Right lobe of liver (tissue), 6 donors: Measurements from ENCODE around the gene PLIN4. TPM values are rescaled to one million over a fixed set of nuclear protein-coding genes. Genes with fewer than 3 reads are reported as not detected.
"Not testable (repeated sequence)": the region's sequence is repeated elsewhere in the genome, so short reads cannot be mapped to it uniquely, and the experiment has no call there.

ENCODE experiments used
- ATAC-seq, 4 donors: fragments of 200-7000 bp; cut with Tn5 transposase; one replicate each; pipeline ENCODE4 v1.9.1; 2020; ENCODE audit warnings: mild to moderate bottlenecking in 4 of 4, moderate library complexity in 4 of 4
- DNase-seq, 3 donors: peaks; one replicate each; pipeline ENCODE4 v3.0.0-alpha.2; 2020
- H3K27ac ChIP-seq, 3 donors: fragments of 200-600 bp; one replicate each; pipeline ENCODE4 v1.8.0; 2022
- H3K27me3 ChIP-seq, 2 donors: fragments of 200-600 bp; one replicate each; pipeline ENCODE4 v1.8.0; 2022
- H3K36me3 ChIP-seq, 4 donors: fragments of 200-600 bp; sonication (generic) in 1 of 4; one replicate each; pipeline versions ENCODE4 v1.5.1 to v1.8.0; 2017 to 2022; ENCODE audit warnings: control low read depth in 1 of 4
- H3K4me1 ChIP-seq, 4 donors: fragments of 200-600 bp; sonication (generic) in 1 of 4; one replicate each; pipeline versions ENCODE4 v1.5.1 to v1.8.0; 2017 to 2022; ENCODE audit warnings: control low read depth in 1 of 4
- H3K4me3 ChIP-seq, 3 donors: fragments of 200-600 bp; one replicate each; pipeline ENCODE4 v1.8.0; 2022
- H3K9me3 ChIP-seq, 4 donors: fragments of 200-600 bp; sonication (generic) in 1 of 4; one replicate each; pipeline versions ENCODE4 v1.5.1 to v1.8.0; 2017 to 2022; ENCODE audit warnings: control low read depth in 1 of 4
- POLR2A ChIP-seq: fragments of 450-650 bp; IDR thresholded peaks from one replicate; pipeline ENCODE4 v1.6.1; 2017; ENCODE audit warnings: antibody characterized with exemption, mild to moderate bottlenecking
- WGBS: methylation state at CpG from one replicate; pipeline ENCODE4 v1.1.6; 2018; ENCODE audit warnings: low coverage, low lambda C conversion rate; ENCODE audit not compliant: insufficient coverage; ENCODE audit errors: missing lambda C conversion rate; 5-methylcytosine and 5-hydroxymethylcytosine counted together
- intact Hi-C, 2 donors: fragments of 100-400 bp; cut with DNase I; formaldehyde crosslinking; loops; one replicate each; pipeline versions ENCODE4 v1.11.2 to v1.14.1; 2022
- total RNA-seq, 6 experiments: library from RNA; depleted of rRNA in 2 of 6; stranded (reverse); fragments of >200 nt in 2 of 6; fragmentation: NEBNext Ultra II Directional in 3 of 6; extraction: Animal tissue kit (Norgen Biotek cat#: 25700) in 3 of 6; gene quantifications; one replicate each; pipeline versions ENCODE4 v1.1.0 to v1.2.4, GENCODE V29; 2016 to 2023
- TF ChIP-seq, protein P1 (sequence below), 4 donors: fragments of 200-600 bp in 3 of 4; fragments of 450-650 bp in 1 of 4; IDR thresholded peaks; one replicate each; pipeline versions ENCODE4 v1.5.1 to v1.8.0; 2016 to 2022; ENCODE audit warnings: antibody characterized with exemption in 4 of 4, mild to moderate bottlenecking in 2 of 4
- donor health status: DM: no; HTN: yes; CAD: no.
- donor health status: DM: no; HTN: no; CAD: no.
- donor health status: DM: no; HTN: no; CAD: no.
- donor health status: DM: no; HTN: yes; CAD: no.
- donor health status: DM: no; HTN: yes; CAD: no.

The PLIN4 gene
- total RNA-seq, 6 experiments from 2014 or later, result 28.4 to 51.2 (median 39.3) TPM

DNA sequence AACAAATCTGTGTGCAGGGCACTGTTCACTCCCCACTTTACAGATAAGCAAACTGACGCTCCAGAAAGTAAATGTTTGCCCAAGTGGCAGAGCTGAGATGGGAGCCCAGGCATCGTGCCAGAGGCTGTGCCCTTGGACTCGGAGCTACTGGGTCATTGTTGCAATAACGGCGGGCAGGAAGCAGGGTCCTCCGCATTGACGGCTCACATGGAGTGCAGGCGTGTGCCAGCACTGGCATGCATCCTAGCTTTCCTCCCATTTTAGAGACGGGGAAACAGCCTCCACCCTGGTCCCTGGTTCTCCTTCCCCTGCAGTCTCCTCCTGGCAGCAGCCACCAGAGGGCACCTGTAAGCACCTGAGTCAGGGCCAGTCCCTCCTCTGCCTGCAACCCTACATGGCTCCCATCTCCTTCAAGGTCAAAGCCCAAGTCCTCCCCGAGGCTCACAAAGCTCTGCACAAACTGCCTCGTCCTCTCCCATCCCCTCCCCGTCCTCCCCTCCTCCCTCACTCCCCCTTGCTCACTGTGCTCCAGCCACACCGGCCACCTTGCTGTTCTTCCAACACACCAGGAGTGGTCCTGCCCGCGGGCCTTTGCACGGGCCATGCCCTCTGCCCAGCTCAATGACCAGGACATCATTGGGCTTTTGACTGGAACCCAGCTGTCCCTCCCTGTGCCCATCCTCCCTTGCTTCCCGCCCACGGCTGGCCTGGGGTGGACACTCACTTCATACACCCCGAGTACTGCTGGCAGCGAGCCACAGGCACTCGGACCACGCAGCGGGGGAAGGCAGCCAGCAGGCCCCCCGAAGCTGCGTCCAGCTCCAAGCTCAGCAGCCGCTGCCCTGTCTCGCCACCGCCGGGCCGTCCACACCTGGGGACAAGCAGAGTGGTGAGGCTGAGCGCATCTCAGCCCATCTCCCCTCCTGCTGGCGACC is 29.3 kb upstream of the PLIN4 start:
- peak; percentile 80 to 90 (median 87) for ATAC-seq
- Histone ChIP-seq H3K4me3 (peak overlapping the region in 1 of 3 donors; percentile 12), H3K9me3 (no peaks in the 10 kb centered on the region), H3K27ac (peak overlapping the region in 1 of 3 donors; percentile 63), H3K36me3 (no peaks in the 10 kb centered on the region), H3K27me3 (no peaks in the 10 kb centered on the region), H3K4me1 (peaks cover 0 to 21% (median 6%) of the 10 kb centered on the region in 4 donors)
- intact Hi-C loops, result no loop called here
- peak; percentile 89 to 93 (median 92) for DNase-seq
- TF ChIP-seq POLR2A, result no peak
- TF ChIP-seq, protein P1, sequence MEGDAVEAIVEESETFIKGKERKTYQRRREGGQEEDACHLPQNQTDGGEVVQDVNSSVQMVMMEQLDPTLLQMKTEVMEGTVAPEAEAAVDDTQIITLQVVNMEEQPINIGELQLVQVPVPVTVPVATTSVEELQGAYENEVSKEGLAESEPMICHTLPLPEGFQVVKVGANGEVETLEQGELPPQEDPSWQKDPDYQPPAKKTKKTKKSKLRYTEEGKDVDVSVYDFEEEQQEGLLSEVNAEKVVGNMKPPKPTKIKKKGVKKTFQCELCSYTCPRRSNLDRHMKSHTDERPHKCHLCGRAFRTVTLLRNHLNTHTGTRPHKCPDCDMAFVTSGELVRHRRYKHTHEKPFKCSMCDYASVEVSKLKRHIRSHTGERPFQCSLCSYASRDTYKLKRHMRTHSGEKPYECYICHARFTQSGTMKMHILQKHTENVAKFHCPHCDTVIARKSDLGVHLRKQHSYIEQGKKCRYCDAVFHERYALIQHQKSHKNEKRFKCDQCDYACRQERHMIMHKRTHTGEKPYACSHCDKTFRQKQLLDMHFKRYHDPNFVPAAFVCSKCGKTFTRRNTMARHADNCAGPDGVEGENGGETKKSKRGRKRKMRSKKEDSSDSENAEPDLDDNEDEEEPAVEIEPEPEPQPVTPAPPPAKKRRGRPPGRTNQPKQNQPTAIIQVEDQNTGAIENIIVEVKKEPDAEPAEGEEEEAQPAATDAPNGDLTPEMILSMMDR (IDR thresholded peaks at IDR 0.05), result peak; percentile 51 to 62 (median 54)
- 67% methylated on average over 19 of the region's 32 CpGs for WGBS

DNA sequence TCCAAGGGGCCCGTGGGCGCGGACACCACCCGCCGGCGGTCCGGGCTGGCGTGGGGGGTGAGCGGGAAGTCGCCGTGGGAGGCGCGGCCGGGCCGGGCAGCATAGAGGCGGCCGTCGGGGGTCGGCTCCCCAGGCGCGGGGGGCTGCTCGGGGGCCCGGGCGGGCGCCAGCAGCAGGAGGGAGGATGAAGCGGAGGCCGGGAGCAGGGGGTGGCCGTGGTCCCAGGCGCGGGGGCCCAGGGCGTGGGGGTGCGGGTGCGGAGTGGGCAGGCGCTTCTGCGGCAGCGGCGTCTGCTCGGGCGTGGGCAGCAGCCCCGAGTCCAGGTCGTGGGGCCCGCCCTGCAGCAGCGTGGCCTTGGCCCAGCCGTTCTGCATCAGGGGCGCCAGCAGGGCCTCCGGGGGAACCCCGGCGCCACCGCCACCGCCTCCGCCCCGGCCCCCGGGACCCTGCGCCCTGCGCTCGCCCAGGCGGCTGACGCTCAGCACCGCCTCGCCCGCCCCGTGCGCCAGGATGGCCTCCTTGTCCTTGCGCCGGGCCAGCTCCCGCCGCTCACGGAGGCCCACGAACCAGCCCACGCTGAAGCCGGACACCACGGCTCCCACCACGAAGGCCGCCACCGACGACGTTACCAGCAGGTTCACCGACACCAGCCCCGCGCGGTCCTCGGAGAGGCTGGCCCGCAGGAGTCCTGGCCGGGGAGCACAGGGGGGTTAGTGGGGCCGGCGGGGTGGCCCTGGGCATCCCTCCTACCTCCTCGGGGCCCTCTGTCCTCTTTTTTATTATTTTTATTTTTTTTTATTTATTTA is 25.8 kb upstream of the PLIN4 start:
- ATAC-seq (no peak), DNase-seq (no peak)
- peak overlapping the region in 1 of 3 donors; percentile 57 for H3K27ac ChIP-seq
- WGBS, result 60% methylated on average over 1 of the region's 87 CpGs
- H3K36me3 ChIP-seq, result no peaks in the 10 kb centered on the region
- TF ChIP-seq POLR2A, result no peak
- TF ChIP-seq, protein P1 (IDR thresholded peaks at IDR 0.05), result no peak
- peaks cover 0 to 35% (median 12%) of the 10 kb centered on the region in 4 donors for H3K4me1 ChIP-seq
- H3K27me3 ChIP-seq, result no peaks in the 10 kb centered on the region
- H3K9me3 ChIP-seq, result no peaks in the 10 kb centered on the region
- intact Hi-C loops, result no loop called here
- H3K4me3 ChIP-seq, result no peak overlapping the region

DNA sequence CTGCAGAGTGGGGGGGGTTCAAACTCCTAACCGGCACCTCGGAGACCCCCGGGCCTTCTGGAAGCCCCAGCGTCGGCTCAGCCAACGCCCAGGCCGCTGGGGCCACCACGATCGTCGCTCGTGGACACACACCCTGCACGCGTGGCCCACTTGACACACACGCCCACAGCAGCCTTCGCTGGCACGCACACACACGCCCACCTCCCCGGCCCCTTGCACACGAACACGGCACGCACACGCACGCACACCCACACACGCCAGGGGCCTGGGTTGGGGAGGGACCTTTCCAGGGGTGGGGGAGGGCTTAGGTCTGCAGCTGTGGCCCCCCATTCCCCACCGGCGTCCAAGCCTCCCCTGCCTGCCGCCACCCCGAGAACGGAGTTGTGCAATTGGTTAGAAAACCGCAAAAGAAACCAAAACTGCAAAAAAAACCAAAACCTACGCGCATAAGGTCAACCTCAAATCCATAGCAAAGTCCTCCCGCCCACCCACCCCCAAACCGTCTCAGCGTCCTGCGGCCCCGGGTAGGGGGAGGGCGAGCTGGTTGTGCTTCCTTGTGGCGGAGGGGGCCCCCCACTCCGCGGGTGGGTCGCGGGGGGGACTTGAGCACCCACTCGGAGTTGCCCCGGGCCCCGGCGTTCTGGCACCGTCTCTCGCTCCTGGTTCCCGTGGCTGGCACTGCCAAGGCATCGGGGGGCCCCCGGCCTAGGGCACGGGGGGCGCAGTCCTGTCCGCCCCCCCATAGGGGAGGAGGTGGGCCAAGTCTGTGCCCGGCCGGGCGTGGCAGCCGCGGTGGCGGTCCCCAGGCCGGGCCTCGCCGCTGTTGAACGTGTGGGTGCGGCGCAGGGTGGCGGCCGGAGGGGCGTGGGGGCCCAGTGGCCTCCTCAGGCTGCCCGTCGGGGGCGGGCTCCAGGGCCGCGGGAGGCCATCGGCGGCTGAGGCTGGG is 24.9 kb upstream of the PLIN4 start:
- peak overlapping the region in 1 of 3 donors; percentile 6 for H3K4me3 ChIP-seq
- H3K27me3 ChIP-seq, result no peaks in the 10 kb centered on the region
- no peaks in the 10 kb centered on the region for H3K9me3 ChIP-seq
- WGBS, result 38% methylated on average over 20 of the region's 77 CpGs
- TF ChIP-seq POLR2A, result no peak
- TF ChIP-seq, protein P1 (IDR thresholded peaks at IDR 0.05), result no peak
- intact Hi-C loops, result no loop called here
- H3K36me3 ChIP-seq, result peaks cover 0 to under 1% (median 0%) of the 10 kb centered on the region in 4 donors
- H3K4me1 ChIP-seq, result peaks cover 0 to 43% (median 12%) of the 10 kb centered on the region in 4 donors
- H3K27ac ChIP-seq, result peak overlapping the region; percentile 44 to 57 (median 47)
- DNase-seq (no peak), ATAC-seq (no peak)

DNA sequence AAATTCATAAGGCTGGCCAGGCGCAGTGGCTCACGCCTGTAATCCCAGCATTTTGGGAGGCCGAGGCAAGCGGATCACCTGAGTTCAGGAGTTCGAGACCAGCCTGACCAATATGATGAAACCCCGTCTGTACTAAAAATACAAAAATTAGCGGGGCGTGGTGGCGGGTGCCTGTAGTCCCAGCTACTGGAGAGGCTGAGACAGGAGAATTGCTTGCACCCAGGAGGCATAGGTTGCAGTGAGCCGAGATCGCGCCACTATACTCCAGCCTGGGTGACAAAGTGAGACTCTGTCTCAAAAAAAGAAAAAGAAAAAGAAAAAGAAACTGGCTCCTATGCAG is 23.5 kb upstream of the PLIN4 start:
- H3K9me3 ChIP-seq, H3K27me3 ChIP-seq, DNase-seq, intact Hi-C loops, H3K36me3 ChIP-seq, ATAC-seq, H3K4me3 ChIP-seq: not testable (repeated sequence)
- peaks cover 0 to 33% (median 7%) of the 10 kb centered on the region in 4 donors for H3K4me1 ChIP-seq
- 49% methylated on average over 6 of the region's 12 CpGs for WGBS
- peak overlapping the region in 1 of 3 donors; percentile 66 for H3K27ac ChIP-seq
